ENCODE measurements around the gene CDKAL1.

CDKAL1 gene

GRCh38 chr6:20681243-20681684 is 147.0 kb downstream of the CDKAL1 start:
- no peak for DNase-seq

GRCh38 chr6:20684474-20684873 is 150.2 kb downstream of the CDKAL1 start:
- no peak for DNase-seq

DNA sequence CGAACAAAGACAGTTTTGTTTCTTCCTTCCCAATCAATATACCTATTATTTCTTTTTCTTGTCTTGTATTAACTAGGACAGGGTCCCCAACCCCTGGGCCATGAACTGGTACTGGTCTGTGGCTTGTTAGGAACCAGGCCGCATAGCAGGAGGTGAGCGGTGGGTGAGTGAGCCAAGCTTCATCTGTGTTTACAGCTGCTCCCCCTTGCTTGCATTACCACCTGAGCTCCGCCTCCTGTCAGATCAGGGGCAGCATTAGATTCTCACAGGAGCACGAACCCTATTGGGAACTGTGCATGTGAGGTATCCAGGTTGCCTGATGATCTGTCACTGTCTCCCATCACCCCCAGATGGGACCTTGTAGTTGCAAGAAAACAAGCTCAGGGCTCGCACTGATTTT is 151.9 kb downstream of the CDKAL1 start:
- no peak for DNase-seq

- no peak for DNase-seq
These were observed 153.2 kb downstream of the CDKAL1 start for GRCh38 chr6:20687494-20687893.

- DNase-seq, result no peak
These were observed 154.6 kb downstream of the CDKAL1 start for GRCh38 chr6:20688710-20689500.

GRCh38 chr6:20691185-20691584 is 156.9 kb downstream of the CDKAL1 start:
- no peak for DNase-seq

DNA sequence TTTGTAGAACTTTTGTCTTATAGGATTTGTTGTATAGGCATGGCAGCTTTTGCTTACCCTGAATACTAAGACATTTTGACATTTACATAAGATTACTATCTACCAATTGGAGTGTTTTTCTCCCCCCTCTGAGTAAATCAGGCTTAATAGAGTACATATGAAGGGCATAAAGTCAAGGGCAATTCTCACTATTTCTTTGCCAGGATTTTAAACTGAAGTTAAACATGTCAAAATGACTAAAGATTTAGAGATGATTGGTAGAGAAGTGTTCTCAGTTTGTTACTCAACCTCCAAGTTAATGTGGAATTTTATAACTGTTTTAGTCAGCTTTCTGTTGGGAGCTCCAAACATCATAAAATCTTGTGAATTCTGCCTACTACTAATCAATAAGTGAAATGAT is 157.8 kb downstream of the CDKAL1 start:
- DNase-seq, result no peak

- DNase-seq, result no peak
These were observed 159.3 kb downstream of the CDKAL1 start for GRCh38 chr6:20693466-20694063.

DNA sequence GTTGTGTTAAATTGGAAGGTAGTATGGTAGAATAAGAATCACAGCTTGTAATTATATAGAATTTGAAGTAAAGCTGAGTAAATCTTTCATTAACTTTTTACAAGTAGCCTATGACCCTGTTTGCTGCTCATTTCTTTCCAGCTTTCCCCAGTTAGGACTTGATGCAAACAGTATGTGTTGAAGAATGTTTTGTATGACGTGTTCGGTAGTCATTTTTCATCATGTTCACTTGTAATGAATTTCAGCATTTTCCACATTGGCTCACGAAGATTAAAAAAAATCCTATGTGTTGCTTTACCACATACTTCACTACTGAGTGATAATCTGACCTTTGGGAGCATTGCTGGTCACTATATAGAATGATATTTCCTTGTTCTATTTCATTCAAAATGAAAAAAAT is 162.4 kb downstream of the CDKAL1 start:
- DNase-seq, result no peak

- DNase-seq, result no peak
These were observed 164.4 kb downstream of the CDKAL1 start for GRCh38 chr6:20698675-20699074.

- DNase-seq, result no peak
These were observed 165.1 kb downstream of the CDKAL1 start for GRCh38 chr6:20699402-20699801.

GRCh38 chr6:20700375-20700774 is 166.1 kb downstream of the CDKAL1 start:
- no peak for DNase-seq

DNA sequence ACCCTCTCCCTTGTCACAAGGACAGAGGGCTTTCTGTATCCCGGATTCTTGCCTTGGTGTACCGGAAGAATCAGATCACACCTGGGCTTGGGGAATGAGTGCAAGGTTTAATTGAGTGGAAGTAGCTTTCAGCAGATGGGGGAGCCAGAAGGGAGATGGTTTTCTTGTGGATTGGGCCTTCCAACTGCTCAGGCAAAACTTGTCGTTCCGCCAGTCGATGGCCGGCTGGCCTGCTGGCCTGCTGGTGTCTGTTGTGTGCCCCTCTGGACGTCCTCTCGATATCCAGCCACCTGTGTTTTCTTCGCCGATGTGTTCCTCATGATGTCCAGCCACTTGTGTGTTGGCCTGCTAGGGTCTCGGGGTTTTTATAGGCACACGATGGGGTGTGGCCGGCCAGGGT is 168.1 kb downstream of the CDKAL1 start:
- no peak for DNase-seq

DNA sequence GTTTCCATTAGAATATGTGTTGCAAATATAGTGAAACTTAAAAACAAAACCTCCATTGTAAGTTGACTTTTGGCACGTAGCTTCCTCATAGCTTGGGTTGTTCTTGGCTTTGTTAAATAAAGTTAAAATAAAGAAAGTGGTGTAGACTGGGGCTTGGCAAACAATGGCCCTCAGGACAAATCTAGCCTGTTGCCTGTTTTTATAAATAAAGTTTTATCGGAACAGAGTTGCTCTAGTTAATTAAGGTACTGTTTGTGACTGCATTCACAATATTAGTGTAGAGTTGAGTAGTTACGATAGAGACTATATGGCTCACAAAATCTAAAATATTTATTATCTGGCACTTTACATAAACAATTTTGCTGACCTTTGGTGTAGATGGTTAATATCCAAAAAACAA is 168.8 kb downstream of the CDKAL1 start:
- no peak for DNase-seq

GRCh38 chr6:20704325-20705025 is 170.2 kb downstream of the CDKAL1 start:
- no peak for DNase-seq

- no peak for DNase-seq
These were observed 171.5 kb downstream of the CDKAL1 start for GRCh38 chr6:20705741-20706140.

- DNase-seq, result no peak
These were observed 172.1 kb downstream of the CDKAL1 start for GRCh38 chr6:20706238-20706938.

DNA sequence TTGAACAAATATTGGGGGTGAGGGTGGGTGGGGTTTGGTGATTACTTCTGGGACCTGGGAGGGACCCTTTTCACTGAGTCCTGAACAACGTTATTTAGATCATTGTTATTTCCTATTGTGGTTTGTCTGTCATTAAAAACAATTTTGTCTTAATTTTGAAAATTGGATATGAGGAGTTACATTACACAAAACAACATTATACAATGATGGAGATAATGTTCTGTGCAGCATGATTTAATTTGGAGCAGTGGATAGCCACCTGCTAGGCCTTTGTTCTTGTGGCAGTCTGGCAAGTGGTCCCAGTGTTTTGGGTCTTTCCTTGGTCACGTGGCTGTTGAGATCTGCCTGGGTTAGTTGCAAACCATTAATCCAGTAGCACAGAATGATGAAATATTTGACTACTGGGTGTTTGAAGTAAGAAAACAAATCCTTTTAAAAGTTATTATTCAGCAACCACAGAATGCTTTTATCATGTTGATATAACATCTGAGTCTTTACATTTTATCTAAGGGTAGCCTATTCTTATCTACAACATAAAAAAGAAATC is 172.8 kb downstream of the CDKAL1 start:
- no peak for DNase-seq

- DNase-seq, result no peak
These were observed 173.6 kb downstream of the CDKAL1 start for GRCh38 chr6:20707870-20708269.

DNA sequence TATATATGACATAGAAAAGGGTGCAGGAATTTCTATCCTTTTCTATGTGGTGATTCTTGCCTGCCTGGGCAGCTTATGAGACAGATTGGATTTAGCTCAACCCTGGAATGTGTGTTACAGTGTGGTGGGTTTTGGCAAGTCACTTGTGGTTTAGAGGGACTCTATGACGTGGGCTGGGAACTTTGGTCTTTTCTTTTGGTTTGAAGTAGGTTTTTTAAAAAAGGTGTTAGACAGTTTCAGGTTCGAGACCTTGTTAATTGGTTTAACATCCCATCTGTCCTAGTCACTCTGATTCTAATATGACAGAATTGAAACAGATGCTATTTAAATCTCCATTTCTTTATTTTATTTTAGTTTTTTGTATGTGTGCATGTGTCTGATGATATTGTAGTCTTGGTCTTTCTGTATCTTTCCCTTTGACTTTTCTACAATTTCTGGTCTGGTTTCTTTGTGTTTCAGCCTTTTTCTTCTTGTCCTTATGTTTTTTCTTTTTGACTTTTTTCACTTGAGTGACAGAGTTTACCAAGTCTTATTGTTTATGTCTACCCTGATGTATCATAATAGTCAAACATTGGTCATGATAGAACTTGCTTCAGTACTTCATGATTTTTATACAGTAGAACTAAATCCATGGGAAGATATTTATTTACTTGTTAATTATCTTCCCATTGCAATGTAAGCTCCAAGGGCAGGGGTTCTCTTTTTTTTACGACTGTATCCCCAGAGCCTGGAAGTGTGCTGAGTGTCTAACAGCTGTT is 174.3 kb downstream of the CDKAL1 start:
- no peak for DNase-seq

GRCh38 chr6:20709451-20709850 is 175.2 kb downstream of the CDKAL1 start:
- peak in 1 of 4 experiments; percentile 10 for DNase-seq

GRCh38 chr6:20710341-20710740 is 176.1 kb downstream of the CDKAL1 start:
- no peak for DNase-seq
